ENCODE results near the gene FZD1. TPM values are rescaled to one million over a fixed set of nuclear protein-coding genes. Genes with fewer than 3 reads are reported as not detected.

The FZD1 gene
- total and polyA plus RNA-seq, 2 of the 4 experiments (the other 2 are of a cell fraction) = 3.6 to 6.8 TPM

DNA sequence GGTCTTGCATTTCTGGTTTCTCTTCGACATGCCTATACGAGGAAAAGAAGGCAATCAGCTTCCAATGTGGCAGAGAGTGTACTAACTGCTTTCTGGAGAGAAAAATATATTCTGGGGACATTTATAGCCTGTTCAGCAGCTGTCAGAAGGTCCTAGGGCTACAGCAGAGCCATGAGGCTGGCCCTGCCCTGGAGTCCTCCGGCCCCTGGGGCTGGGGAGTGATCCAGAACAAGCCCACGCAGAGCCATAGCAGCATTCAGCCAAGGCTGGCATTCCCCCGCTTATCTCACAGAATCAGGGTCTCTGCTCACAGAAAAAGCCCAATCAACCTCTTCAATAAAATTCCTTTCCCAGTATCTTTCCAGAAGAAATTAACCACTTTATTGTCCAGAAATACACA is 48.9 kb downstream of the FZD1 start:
- Histone ChIP-seq H2AFZ (replicated peaks; ENCODE audit: low read length, poor library complexity) (no peak overlapping the region), H3K18ac (ENCODE audit: low read depth, low read length) (no peak overlapping the region), H3K4me1 (ENCODE audit: control insufficient read depth, insufficient read depth, low read length) (no peaks in the 10 kb centered on the region), H3K36me3 (ENCODE audit: control insufficient read depth, insufficient read depth, low read length) (no peaks in the 10 kb centered on the region), H4K5ac (ENCODE audit: low read depth, low read length) (no peak overlapping the region), H2AK9ac (replicated peaks; ENCODE audit: low read depth, low read length, poor library complexity) (no peak overlapping the region), H3K9me3 (ENCODE audit: control insufficient read depth, insufficient read depth, low read length) (no peaks in the 10 kb centered on the region), H4K91ac (ENCODE audit: insufficient read depth, low read depth, low read length) (no peak overlapping the region), H3K9me1 (ENCODE audit: insufficient read depth, low read length) (no peaks in the 10 kb centered on the region), H3K9ac (ENCODE audit: low read depth, low read length) (no peak overlapping the region), H3K27ac (ENCODE audit: insufficient read depth, low read length) (no peak overlapping the region), H3K14ac (replicated peaks; ENCODE audit: low read depth, low read length) (no peak overlapping the region), H3K4me2 (ENCODE audit: low read depth, low read length) (no peak overlapping the region), H2AK5ac (ENCODE audit: low read depth, low read length) (no peak overlapping the region), H2BK120ac (ENCODE audit: low read depth, low read length) (no peak overlapping the region), H3K79me1 (ENCODE audit: low read depth in 1 of 2, low read length in 2 of 2) (no peaks in the 10 kb centered on the region), H4K20me1 (ENCODE audit: insufficient read depth, low read length) (no peaks in the 10 kb centered on the region), H2BK15ac (ENCODE audit: low read depth, low read length) (no peak overlapping the region), H3K27me3 (ENCODE audit: control insufficient read depth, insufficient read depth, low read length) (no peaks in the 10 kb centered on the region), H4K8ac (ENCODE audit: low read depth in 2 of 2, low read length in 2 of 2) (no peak overlapping the region), H2BK20ac (ENCODE audit: low read depth, low read length) (no peak overlapping the region), H3K23ac (ENCODE audit: low read depth, low read length) (no peak overlapping the region), H3K4ac (ENCODE audit: low read depth, low read length) (no peak overlapping the region), H3K4me3 (ENCODE audit: insufficient read depth, low read depth, low read length) (no peak overlapping the region), H3K56ac (ENCODE audit: extremely low read depth, insufficient read depth, low read length) (no peak overlapping the region), H2BK5ac (ENCODE audit: low read depth, low read length, poor library complexity, severe bottlenecking) (no peak overlapping the region)
- ChIA-PET CTCF (no interaction called here), POLR2A (ENCODE audit: unreplicated experiment) (no interaction called here)
- TF ChIP-seq MXI1 (IDR thresholded peaks at IDR 0.05; ENCODE audit: borderline replicate concordance, low read depth, low read length) = no peak
- no peak for TF ChIP-seq NFE2L2 (IDR thresholded peaks at IDR 0.05; ENCODE audit: low read depth, low read length)
- no peak for TF ChIP-seq RAD21 (IDR thresholded peaks at IDR 0.05; ENCODE audit: low read length)
- no peak for TF ChIP-seq CHD1 (IDR thresholded peaks at IDR 0.05; ENCODE audit: low read depth, low read length)
- TF ChIP-seq, protein P1, sequence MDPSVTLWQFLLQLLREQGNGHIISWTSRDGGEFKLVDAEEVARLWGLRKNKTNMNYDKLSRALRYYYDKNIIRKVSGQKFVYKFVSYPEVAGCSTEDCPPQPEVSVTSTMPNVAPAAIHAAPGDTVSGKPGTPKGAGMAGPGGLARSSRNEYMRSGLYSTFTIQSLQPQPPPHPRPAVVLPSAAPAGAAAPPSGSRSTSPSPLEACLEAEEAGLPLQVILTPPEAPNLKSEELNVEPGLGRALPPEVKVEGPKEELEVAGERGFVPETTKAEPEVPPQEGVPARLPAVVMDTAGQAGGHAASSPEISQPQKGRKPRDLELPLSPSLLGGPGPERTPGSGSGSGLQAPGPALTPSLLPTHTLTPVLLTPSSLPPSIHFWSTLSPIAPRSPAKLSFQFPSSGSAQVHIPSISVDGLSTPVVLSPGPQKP (IDR thresholded peaks at IDR 0.05; ENCODE audit: borderline replicate concordance, low read depth, low read length) = no peak
- WGBS, 2 experiments (ENCODE audit: extremely low coverage in 2 of 2, insufficient read length in 1 of 2) = no CpG with 5 or more reads among the region's 5 CpGs
- dilution Hi-C loops (cut with HindIII; ENCODE audit: low sequenced_read_pairs, unreplicated experiment) = no loop called here
- intact Hi-C loops (cut with micrococcal nuclease) = no loop called here
- no TSS peak for BruUV-seq (replicated peaks)
- ATAC-seq (ENCODE audit: low read depth) = no peak
- no peak for DNase-seq
- in situ Hi-C loops (cut with MboI; ENCODE audit: low sequenced_read_pairs) = no loop called here
